PC-3 (cell line): ENCODE data around the gene ARHGEF5.
"Not testable (repeated sequence)": the region's sequence is repeated elsewhere in the genome, so short reads cannot be mapped to it uniquely, and the experiment has no call there.

Experiments used
- EZH2 ChIP-seq: fragments of 300-600 bp; sonication (generic); IDR thresholded peaks from one replicate; pipeline ENCODE4 v1.6.1; 2017; ENCODE audit warnings: antibody characterized with exemption, mild to moderate bottlenecking, low read length; ENCODE audit not compliant: unreplicated experiment
- TF ChIP-seq, protein P1 (sequence below): fragments of 300-600 bp; sonication (generic); conservative IDR thresholded peaks from 2 replicates; pipeline ENCODE4 v1.5.1; 2017; ENCODE audit warnings: antibody characterized with exemption, low read depth, mild to moderate bottlenecking, low read length

DNA sequence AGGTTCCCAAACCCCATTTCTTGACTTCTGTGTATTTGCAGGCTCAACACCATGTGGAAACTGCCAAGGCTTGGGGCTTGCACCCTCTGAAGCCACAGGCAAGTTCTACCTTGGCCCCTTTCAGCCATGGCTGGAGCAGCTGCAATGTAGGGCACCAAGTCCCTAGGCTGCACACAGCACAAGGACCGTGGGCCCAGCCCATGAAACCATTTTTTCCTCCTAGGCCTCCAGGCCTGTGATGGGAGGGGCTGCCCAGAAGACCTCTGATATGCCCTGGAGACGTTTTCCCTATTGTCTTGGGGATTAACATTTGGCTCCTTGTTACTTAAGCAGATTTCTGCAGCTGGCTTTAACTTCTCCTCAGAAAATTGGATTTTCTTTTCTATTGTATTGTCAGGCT is 72.3 kb downstream of the ARHGEF5 start:
- TF ChIP-seq, protein P1, sequence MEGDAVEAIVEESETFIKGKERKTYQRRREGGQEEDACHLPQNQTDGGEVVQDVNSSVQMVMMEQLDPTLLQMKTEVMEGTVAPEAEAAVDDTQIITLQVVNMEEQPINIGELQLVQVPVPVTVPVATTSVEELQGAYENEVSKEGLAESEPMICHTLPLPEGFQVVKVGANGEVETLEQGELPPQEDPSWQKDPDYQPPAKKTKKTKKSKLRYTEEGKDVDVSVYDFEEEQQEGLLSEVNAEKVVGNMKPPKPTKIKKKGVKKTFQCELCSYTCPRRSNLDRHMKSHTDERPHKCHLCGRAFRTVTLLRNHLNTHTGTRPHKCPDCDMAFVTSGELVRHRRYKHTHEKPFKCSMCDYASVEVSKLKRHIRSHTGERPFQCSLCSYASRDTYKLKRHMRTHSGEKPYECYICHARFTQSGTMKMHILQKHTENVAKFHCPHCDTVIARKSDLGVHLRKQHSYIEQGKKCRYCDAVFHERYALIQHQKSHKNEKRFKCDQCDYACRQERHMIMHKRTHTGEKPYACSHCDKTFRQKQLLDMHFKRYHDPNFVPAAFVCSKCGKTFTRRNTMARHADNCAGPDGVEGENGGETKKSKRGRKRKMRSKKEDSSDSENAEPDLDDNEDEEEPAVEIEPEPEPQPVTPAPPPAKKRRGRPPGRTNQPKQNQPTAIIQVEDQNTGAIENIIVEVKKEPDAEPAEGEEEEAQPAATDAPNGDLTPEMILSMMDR = not testable (repeated sequence)
- TF ChIP-seq EZH2 = not testable (repeated sequence)
